OCI-LY1 (cell line): Measurements from ENCODE around the gene PNMA8C.

Experiments
- CTCF ChIP-seq: fragments of 200-600 bp; sonication (generic), shearing (Covaris generic); IDR thresholded peaks from 2 replicates; pipeline ENCODE4 v1.5.1; 2017; ENCODE audit warnings: mild to moderate bottlenecking, antibody characterized with exemption, low read length, moderate library complexity, mixed read lengths
- EZH2 ChIP-seq: fragments of 200-600 bp; sonication (generic), shearing (Covaris generic); IDR thresholded peaks from 2 replicates; pipeline ENCODE4 v1.8.0; 2017; ENCODE audit warnings: borderline replicate concordance, mixed run types, mild to moderate bottlenecking, antibody characterized with exemption, low read length, moderate library complexity, mixed read lengths

- TF ChIP-seq CTCF (no peak), EZH2 (no peak)
These were observed 32.8 kb upstream of the PNMA8C start for GRCh38 chr19:46461537-46461936.
